SU-DHL-6 (cell line): ENCODE results near the gene SORBS2.

Experiments
- EZH2phosphoT487 ChIP-seq: fragments of 200-600 bp; sonication (generic), shearing (Covaris generic); conservative IDR thresholded peaks from 2 replicates; pipeline ENCODE4 v1.6.1; 2018; ENCODE audit warnings: mild to moderate bottlenecking, antibody characterized with exemption, low read length, moderate library complexity, mixed read lengths
- TF ChIP-seq, protein P1 (sequence below): fragments of 200-600 bp; sonication (generic); IDR thresholded peaks from one replicate; pipeline ENCODE4 v1.5.1; 2017; ENCODE audit warnings: antibody characterized with exemption, mild to moderate bottlenecking, low read length, moderate library complexity; ENCODE audit not compliant: insufficient read depth, poor library complexity, severe bottlenecking

DNA sequence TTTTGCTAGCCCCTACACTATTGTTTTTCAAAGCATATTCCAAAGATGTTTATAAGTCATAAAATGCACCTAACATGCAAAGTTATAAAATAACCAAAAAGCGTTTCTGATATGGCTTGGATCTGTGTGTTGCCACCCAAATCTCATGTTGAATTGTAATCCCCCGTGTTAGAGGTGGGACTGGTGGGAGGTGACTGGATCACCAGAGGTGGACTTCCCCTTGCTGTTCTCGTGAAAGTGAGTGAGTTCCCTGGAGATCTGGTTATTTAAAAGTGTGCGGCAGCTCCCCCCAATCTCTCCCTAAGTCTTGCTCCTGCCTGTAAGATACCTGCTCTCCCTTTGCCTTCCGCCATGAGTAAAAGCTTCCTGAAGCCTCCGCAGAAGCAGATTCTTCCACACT lies 22.8 kb upstream of the SORBS2 start:
- TF ChIP-seq, protein P1, sequence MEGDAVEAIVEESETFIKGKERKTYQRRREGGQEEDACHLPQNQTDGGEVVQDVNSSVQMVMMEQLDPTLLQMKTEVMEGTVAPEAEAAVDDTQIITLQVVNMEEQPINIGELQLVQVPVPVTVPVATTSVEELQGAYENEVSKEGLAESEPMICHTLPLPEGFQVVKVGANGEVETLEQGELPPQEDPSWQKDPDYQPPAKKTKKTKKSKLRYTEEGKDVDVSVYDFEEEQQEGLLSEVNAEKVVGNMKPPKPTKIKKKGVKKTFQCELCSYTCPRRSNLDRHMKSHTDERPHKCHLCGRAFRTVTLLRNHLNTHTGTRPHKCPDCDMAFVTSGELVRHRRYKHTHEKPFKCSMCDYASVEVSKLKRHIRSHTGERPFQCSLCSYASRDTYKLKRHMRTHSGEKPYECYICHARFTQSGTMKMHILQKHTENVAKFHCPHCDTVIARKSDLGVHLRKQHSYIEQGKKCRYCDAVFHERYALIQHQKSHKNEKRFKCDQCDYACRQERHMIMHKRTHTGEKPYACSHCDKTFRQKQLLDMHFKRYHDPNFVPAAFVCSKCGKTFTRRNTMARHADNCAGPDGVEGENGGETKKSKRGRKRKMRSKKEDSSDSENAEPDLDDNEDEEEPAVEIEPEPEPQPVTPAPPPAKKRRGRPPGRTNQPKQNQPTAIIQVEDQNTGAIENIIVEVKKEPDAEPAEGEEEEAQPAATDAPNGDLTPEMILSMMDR = no peak
- no peak for TF ChIP-seq EZH2phosphoT487
